ENCODE measurements around the gene HLA-DRB1.
"Not testable (repeated sequence)": the region's sequence is repeated elsewhere in the genome, so short reads cannot be mapped to it uniquely, and the experiment has no call there.

Gene HLA-DRB1

DNA sequence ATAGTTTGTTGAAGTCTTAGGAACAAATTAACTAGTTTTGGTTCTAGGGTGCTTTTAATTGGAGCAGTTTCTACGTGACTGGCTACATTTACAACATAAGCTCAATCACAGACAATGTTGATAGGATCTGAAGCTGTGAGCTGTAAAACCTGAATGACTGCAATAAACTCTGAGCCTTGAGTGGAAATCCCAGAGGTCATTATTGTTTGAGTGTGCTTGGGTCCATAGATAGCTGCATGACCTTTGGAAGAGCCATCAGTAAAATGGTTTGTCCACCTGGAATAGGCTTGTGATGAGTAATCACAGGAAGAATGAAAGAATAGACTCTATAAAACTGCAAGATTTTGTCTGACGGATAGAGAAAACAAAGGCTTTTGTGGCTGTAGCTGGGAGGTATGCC lies 26.7 kb downstream of the HLA-DRB1 start:
- no peak for DNase-seq (ENCODE audit: low read depth in 3 of 3)

DNA sequence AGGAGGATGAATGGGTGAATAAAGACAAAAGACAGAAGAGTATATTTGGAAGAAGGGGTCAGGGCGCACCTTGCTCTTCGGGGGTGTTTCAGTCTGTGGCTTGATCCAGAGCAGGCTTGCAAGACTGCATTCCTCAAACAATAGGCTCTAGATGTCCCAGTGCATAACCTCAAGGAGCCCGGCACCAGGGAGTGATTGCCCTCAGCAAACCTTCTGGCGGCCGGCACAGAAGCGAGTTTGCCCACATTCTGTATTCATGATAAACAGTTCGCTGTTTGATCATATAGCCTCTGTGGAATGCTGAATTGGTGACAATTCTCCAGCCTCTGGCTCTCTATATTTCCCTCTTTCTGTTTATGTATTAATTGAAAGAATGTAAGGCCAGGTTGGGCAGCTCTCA lies 29.9 kb downstream of the HLA-DRB1 start:
- no peak for DNase-seq (ENCODE audit: low read depth in 3 of 3)

DNA sequence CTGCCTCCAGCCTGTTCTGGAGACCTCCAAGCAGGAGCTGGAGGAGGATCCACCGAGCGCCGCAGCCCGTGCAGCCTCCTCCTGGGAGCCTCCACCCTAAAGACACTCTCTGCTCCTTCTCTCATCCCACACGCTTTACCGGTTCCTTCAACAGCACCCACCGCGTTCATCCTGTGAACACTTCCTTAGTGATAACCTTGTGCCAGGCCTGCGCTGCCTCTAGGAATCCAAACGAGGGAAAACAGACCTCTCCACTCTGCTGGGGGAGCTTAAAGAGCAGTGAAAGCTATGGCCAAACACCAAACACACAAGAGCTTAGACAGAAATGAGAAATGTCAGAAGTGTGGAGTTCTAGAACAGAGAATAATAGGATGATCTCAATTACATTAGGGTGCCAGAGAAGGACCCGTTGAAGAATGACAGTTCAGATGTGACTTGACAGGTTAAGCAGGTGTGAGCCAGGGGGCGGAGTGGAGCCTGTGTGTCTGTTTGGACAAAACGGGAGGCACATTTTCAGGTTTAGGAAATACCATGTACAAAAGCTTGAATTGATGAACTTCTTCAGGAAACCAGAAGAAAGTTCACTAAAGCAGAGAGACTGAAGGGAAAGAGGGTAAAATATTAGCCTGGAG lies 31.1 kb downstream of the HLA-DRB1 start:
- no peak for DNase-seq (ENCODE audit: low read depth in 3 of 3)

DNA sequence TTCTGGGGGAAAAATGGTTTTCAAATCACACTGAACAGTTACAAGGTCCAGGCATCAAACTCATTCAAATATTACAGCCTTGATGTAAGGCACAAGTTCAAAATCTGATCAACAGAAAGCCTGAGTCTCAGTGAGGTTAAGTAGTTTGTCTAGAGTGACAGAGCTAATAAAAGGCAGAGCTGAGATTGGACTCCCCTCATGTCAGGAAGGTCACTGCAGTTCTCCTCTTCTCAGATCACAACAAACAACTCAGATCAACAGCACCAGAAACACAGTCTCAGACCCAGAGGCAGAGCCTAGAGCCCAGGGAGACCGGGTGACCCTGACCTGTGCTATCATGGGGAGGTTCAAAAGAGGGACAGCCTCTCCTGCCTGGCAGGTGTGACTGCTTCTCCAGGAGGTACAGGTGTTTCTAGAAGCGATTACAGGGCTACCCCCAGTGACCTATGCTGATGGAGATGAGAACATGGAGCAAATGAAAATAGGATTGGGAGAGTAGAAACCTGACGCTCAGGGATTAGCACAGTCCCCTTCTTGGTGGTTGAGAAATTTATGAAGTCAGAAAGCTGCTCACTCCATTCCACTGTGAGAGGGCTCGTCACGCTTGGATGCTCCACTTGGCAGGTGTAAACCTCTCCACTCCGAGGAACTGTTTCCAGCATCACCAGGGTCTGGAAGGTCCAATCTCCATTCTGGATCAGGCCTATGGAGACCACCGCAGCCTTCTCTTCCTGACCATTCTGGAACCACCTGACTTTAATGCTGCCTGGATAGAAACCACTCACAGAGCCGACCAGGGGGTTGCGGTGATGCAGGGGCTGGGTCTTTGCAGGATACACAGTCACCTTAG lies 35.3 kb downstream of the HLA-DRB1 start:
- no peak for DNase-seq (ENCODE audit: low read depth in 3 of 3)

DNA sequence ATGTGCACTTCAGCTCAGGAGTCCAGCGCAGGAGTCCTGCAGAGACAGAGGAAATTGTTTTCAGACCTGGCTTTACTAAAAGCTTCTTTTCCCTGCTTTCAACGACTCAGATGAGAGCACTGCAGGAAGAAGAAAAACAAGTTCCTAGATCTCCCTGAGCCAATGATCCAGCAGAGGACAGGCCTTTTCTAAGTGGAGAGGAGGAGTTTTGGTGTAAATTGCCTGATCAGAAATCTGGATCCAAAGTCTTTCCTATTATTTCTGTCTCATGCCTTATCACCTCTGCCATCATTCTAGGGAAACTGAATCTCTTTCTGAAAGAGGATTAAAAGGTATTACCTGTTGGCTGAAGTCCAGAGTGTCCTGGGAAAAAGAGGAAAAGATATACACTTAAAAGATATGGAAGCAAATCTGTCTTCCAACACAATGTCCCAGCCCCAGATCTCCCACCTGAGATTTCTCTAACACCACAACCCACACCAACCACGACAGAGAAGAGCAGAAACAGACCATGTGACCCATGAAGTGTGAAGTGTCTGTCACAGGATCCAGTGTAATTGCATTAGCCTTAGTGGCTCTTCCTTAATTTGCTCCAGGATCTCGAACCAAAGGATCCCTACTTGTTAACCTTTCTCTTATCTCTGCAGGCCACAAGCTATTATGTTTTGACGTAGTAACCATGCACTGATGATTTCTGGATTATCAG lies 36.5 kb downstream of the HLA-DRB1 start:
- no peak for DNase-seq (ENCODE audit: low read depth in 3 of 3)

DNA sequence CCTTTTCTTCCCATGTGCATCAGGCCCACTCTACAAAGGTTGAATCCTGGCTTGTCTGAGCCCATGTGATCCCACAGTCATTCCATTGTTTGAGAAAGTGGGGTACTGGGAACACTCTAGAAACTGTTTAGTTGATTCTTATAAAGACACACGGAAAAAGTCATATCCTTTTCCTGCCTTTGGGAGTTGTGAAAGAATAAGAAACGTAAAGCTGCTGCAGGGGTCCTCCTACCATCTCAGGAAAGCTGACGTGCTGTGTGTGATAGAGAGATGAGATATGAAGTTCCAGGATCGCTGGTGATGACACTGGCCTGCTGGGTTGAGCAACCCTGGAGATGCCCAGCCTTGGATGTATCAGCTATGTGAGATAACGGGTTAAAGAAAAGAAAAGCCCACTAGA lies 38.2 kb downstream of the HLA-DRB1 start:
- DNase-seq (ENCODE audit: low read depth in 3 of 3), result no peak

DNA sequence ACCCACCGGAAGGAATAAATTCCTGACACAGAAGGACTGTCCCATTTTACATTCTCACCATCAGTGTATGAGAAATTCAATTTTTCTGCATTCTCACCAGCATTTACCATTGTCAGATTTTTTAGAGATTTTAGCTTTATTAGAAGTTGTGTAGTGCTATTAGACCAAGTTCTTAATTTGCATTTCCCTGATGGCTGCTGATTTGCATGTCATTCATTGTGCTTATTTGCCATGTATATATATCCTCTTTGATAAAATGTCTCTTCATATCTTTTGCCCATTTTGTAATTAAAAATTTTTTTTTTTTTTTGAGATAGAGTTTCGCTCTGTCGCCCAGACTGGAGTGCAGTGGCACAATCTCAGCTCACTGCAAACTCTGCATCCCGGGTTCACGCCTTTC lies 49.8 kb downstream of the HLA-DRB1 start:
- no peak for DNase-seq (ENCODE audit: low read depth in 3 of 3)

DNA sequence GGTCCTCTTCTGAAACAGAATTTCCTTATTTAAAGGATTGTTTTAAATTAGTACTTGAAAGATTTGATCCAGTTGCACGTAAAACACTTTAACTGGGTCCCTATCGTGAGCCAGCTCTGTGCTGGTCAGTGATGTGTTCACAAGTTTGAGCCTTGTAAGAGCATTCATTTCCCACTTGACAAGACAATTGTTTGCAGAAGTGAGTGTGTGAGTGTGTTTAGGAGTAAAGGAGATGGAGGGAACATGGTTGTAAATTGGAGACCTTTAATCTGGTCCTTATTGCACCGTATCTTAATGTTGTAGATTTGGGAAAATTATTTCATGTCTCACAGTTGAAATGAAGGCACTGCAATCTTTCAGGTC lies 59.2 kb downstream of the HLA-DRB1 start:
- not testable (repeated sequence) for DNase-seq (ENCODE audit: low read depth in 3 of 3)

DNA sequence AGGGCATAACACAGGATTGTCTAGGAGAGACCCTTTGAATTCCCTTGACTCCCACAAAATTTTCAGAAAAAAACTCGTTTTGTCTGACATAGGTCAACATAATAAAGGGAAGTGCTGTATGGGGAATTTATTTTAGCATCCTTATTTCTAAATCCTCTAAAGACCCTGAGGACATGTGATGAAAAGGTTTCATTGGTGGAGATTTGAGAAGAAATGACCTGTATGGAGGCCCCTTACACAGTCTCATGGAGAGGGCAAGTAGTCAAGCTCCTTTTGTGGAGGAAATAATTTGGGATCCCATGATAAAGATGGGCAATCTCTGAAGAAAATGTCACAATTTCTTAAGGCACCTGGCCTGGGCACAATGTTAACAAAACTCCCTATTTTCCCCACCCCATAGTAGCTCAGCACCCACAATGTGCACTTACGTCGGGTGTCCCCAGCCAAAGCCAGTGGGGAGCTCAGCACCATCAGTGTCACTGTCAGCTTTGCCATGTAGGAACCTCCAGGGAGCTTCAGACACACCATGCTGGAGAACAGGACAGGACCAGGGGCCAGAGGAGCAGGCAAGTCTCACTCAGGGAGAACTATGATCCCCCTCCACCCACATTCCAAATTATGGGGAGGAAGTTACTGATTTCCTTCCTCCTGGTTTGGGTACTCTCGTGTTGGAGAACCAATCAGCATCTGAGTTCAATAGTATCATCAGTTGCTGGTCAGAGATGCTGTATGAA lies 59.8 kb downstream of the HLA-DRB1 start, which contains the start of gene HLA-DRB5:
Gene HLA-DRB5, minus strand, starts transcription at position 591 of the 734 bp plus-strand sequence. Its CDS starts 63 bp downstream, at position 528.
- no peak for DNase-seq (ENCODE audit: low read depth in 3 of 3)

Measured in stimulated activated CD4-positive, alpha-beta T cell treated with anti-CD3 and anti-CD28 coated beads, TNF-alpha, amount 100 ng/mL, for 24 hours (primary cell).